Activated T-cell treated with anti-CD3 and anti-CD28 coated beads, Interleukin-2, amount 50 U/mL, for 72 hours (primary cell): ENCODE measurements around the gene TRMT10B. TPM values are rescaled to one million over a fixed set of nuclear protein-coding genes. Genes with fewer than 3 reads are reported as not detected.

Source experiments
- ATAC-seq, 2 donors: fragments of 150-1000 bp; cut with Tn5 transposase; replicated peaks in 1 of 2; 2 replicates each; pipeline ENCODE4 v1.10.0; 2021; ENCODE audit warnings: moderate library complexity in 2 of 2, mild to moderate bottlenecking in 1 of 2
- DNase-seq, 2 donors: peaks; one replicate each; pipeline ENCODE4 v3.0.0; 2021 to 2022; ENCODE audit warnings: mixed read lengths in 1 of 2
- H3K27ac Mint-ChIP-seq: one replicate; pipeline ENCODE4 v1.8.0; 2022; ENCODE audit warnings: mild to moderate bottlenecking, moderate library complexity, mixed read lengths
- H3K27me3 Mint-ChIP-seq: one replicate; pipeline ENCODE4 v1.8.0; 2022; ENCODE audit warnings: low read depth, mixed read lengths
- H3K36me3 Mint-ChIP-seq, 2 donors: one replicate each; pipeline ENCODE4 v1.8.0; 2022; ENCODE audit warnings: mixed read lengths in 2 of 2, mild to moderate bottlenecking in 1 of 2; ENCODE audit not compliant: insufficient read depth in 2 of 2
- H3K4me1 Mint-ChIP-seq: one replicate; pipeline ENCODE4 v1.8.0; 2022; ENCODE audit warnings: low read depth, mixed read lengths
- H3K4me3 Mint-ChIP-seq, 2 donors: one replicate each; pipeline ENCODE4 v1.8.0; 2022; ENCODE audit warnings: mild to moderate bottlenecking in 2 of 2, mixed read lengths in 2 of 2, moderate library complexity in 2 of 2
- H3K9me3 Mint-ChIP-seq, 2 donors: one replicate each; pipeline ENCODE4 v1.8.0; 2022; ENCODE audit warnings: mixed read lengths in 2 of 2
- total RNA-seq, 2 donors: library from RNA; stranded (reverse); gene quantifications; one replicate each; pipeline ENCODE4 v1.2.3, GENCODE V29; 2022

Gene TRMT10B
- total RNA-seq, 2 donors from 2014 or later, result 15.9 to 16.1 TPM

DNA sequence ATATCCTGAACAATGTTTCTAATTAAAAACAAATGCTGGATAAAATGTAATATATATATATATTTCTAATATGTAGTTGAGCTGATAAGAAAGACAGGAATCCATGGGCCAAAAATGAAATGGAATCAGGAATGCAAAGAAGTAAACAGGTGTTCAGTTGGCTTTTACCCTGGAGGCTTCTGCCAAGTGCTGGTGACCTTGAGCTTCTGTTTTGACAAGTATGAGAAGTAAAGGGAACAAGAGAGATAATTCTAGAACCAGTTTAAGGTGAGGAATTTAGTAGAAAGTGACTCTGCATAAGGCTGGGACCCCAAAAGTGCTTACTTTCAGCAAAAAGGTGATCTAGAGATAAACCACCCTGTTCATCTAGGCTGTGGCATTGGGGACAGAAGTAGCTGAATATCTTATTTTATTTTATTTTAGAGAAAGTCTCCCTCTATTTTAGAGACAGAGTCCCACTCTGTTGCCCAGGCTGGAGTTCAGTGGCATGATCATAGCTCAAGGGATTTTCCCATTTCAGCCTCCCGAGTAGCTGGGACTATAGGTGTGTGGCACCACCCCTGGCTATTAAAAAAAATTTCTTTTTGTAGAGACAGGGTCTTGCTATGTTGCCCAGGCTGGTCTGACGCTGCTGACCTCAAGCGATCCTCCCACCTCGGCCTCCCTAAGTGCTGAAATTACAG is 74.0 kb downstream of the TRMT10B start:
- Mint-ChIP-seq H3K27me3 (no peaks in the 10 kb centered on the region), H3K4me1 (no peaks in the 10 kb centered on the region), H3K9me3 (no peaks in the 10 kb centered on the region), H3K27ac (no peak overlapping the region), H3K36me3 (peaks cover 4 to 17% of the 10 kb centered on the region in 2 donors), H3K4me3 (no peak overlapping the region)
- DNase-seq (no peak), ATAC-seq (no peak)

Other genes with a start within 250 kb of the TRMT10B start
- gene FBXO10, start 177.4 kb upstream of the TRMT10B start, total RNA-seq, result 1 to 10 TPM; 5.0 to 5.2 TPM
- 10 to 100 TPM; 65.7 to 75.7 TPM for gene TOMM5, start 161.2 kb upstream of the TRMT10B start, total RNA-seq
- not detected for gene FRMPD1, start 102.9 kb upstream of the TRMT10B start, total RNA-seq
- 10 to 100 TPM; 60.2 to 72.0 TPM for gene EXOSC3, start 31.3 kb downstream of the TRMT10B start, total RNA-seq
- 10 to 100 TPM; 27.2 to 27.6 TPM for gene DCAF10, start 47.0 kb downstream of the TRMT10B start, total RNA-seq
- gene SLC25A51, start 150.3 kb downstream of the TRMT10B start, total RNA-seq, result 10 to 100 TPM; 30.3 to 32.4 TPM